ENCODE measurements around the gene MYBL2.

MYBL2 gene

GRCh38 chr20:43667341-43668132 is 623 bp downstream of the MYBL2 start:
- H3K4me3 Mint-ChIP-seq = peak overlapping the region; percentile 71
- no peaks in the 10 kb centered on the region for H3K27me3 Mint-ChIP-seq
- H3K9me3 Mint-ChIP-seq = no peaks in the 10 kb centered on the region
- no peak for ATAC-seq
- no peaks in the 10 kb centered on the region for H3K36me3 Mint-ChIP-seq
- H3K4me1 Mint-ChIP-seq = peaks cover 30% of the 10 kb centered on the region
- peak overlapping the region; percentile 59 for H3K27ac Mint-ChIP-seq

- no peak for ATAC-seq
- Mint-ChIP-seq H3K9me3 (no peaks in the 10 kb centered on the region), H3K4me1 (peaks cover 30% of the 10 kb centered on the region), H3K27me3 (no peaks in the 10 kb centered on the region), H3K4me3 (no peak overlapping the region), H3K36me3 (peaks cover 6% of the 10 kb centered on the region), H3K27ac (no peak overlapping the region)
These were observed 2.4 kb downstream of the MYBL2 start for GRCh38 chr20:43669332-43669731.

GRCh38 chr20:43670423-43670822 is 3.5 kb downstream of the MYBL2 start:
- no peak for ATAC-seq
- Mint-ChIP-seq H3K36me3 (peaks cover 6% of the 10 kb centered on the region), H3K27ac (no peak overlapping the region), H3K4me3 (no peak overlapping the region), H3K4me1 (peaks cover 20% of the 10 kb centered on the region), H3K27me3 (no peaks in the 10 kb centered on the region), H3K9me3 (no peaks in the 10 kb centered on the region)

- Mint-ChIP-seq H3K9me3 (no peaks in the 10 kb centered on the region), H3K27me3 (no peaks in the 10 kb centered on the region), H3K27ac (peak overlapping the region; percentile 49), H3K36me3 (peaks cover 16% of the 10 kb centered on the region), H3K4me1 (peaks cover 24% of the 10 kb centered on the region), H3K4me3 (no peak overlapping the region)
- ATAC-seq = no peak
These were observed 9.5 kb downstream of the MYBL2 start for GRCh38 chr20:43676368-43676767.

GRCh38 chr20:43680981-43681380 is 14.1 kb downstream of the MYBL2 start:
- no peaks in the 10 kb centered on the region for H3K27me3 Mint-ChIP-seq
- ATAC-seq = no peak
- H3K4me3 Mint-ChIP-seq = peak overlapping the region; percentile 65
- peak overlapping the region; percentile 91 for H3K27ac Mint-ChIP-seq
- no peaks in the 10 kb centered on the region for H3K9me3 Mint-ChIP-seq
- H3K4me1 Mint-ChIP-seq = peaks cover 43% of the 10 kb centered on the region
- peaks cover 10% of the 10 kb centered on the region for H3K36me3 Mint-ChIP-seq

GRCh38 chr20:43681468-43681942 is 14.6 kb downstream of the MYBL2 start:
- peaks cover 7% of the 10 kb centered on the region for H3K36me3 Mint-ChIP-seq
- H3K9me3 Mint-ChIP-seq = no peaks in the 10 kb centered on the region
- peak; percentile 67 for ATAC-seq
- H3K4me3 Mint-ChIP-seq = peak overlapping the region; percentile 65
- peaks cover 43% of the 10 kb centered on the region for H3K4me1 Mint-ChIP-seq
- H3K27me3 Mint-ChIP-seq = no peaks in the 10 kb centered on the region
- peak overlapping the region; percentile 91 for H3K27ac Mint-ChIP-seq

GRCh38 chr20:43681991-43682410 is 15.1 kb downstream of the MYBL2 start:
- Mint-ChIP-seq H3K9me3 (no peaks in the 10 kb centered on the region), H3K4me1 (peaks cover 43% of the 10 kb centered on the region), H3K36me3 (peaks cover 10% of the 10 kb centered on the region), H3K27me3 (no peaks in the 10 kb centered on the region), H3K4me3 (peak overlapping the region; percentile 65), H3K27ac (peak overlapping the region; percentile 91)
- peak; percentile 98 for ATAC-seq

- Mint-ChIP-seq H3K9me3 (no peaks in the 10 kb centered on the region), H3K4me3 (peak overlapping the region; percentile 65), H3K4me1 (peaks cover 43% of the 10 kb centered on the region), H3K27me3 (no peaks in the 10 kb centered on the region), H3K36me3 (peaks cover 7% of the 10 kb centered on the region), H3K27ac (peak overlapping the region; percentile 91)
- peak; percentile 53 for ATAC-seq
These were observed 15.5 kb downstream of the MYBL2 start for GRCh38 chr20:43682446-43682845.

GRCh38 chr20:43686820-43687219 is 19.9 kb downstream of the MYBL2 start:
- Mint-ChIP-seq H3K27ac (peak overlapping the region; percentile 12), H3K27me3 (no peaks in the 10 kb centered on the region)
- no peak for ATAC-seq

GRCh38 chr20:43689165-43689564 is 22.3 kb downstream of the MYBL2 start:
- H3K4me3 Mint-ChIP-seq = no peak overlapping the region
- H3K36me3 Mint-ChIP-seq = peaks cover 20% of the 10 kb centered on the region
- H3K9me3 Mint-ChIP-seq = no peaks in the 10 kb centered on the region
- no peaks in the 10 kb centered on the region for H3K27me3 Mint-ChIP-seq
- no peak for ATAC-seq
- H3K27ac Mint-ChIP-seq = peak overlapping the region; percentile 67
- peaks cover 13% of the 10 kb centered on the region for H3K4me1 Mint-ChIP-seq

More at GRCh38 chr20:43686820-43687219, 19.9 kb downstream of the MYBL2 start:
- H3K4me1 Mint-ChIP-seq = peaks cover 26% of the 10 kb centered on the region
- H3K4me3 Mint-ChIP-seq = no peak overlapping the region
- H3K9me3 Mint-ChIP-seq = no peaks in the 10 kb centered on the region
- H3K36me3 Mint-ChIP-seq = peaks cover 20% of the 10 kb centered on the region

- H3K27me3 Mint-ChIP-seq = no peaks in the 10 kb centered on the region
- H3K27ac Mint-ChIP-seq = no peak overlapping the region
- H3K9me3 Mint-ChIP-seq = no peaks in the 10 kb centered on the region
- H3K4me3 Mint-ChIP-seq = no peak overlapping the region
- H3K36me3 Mint-ChIP-seq = peaks cover 20% of the 10 kb centered on the region
- H3K4me1 Mint-ChIP-seq = peaks cover 13% of the 10 kb centered on the region
- ATAC-seq = no peak
These were observed 24.2 kb downstream of the MYBL2 start for GRCh38 chr20:43690943-43691598.

GRCh38 chr20:43691928-43692524 is 25.1 kb downstream of the MYBL2 start:
- Mint-ChIP-seq H3K4me1 (peaks cover 13% of the 10 kb centered on the region), H3K27me3 (no peaks in the 10 kb centered on the region), H3K27ac (no peak overlapping the region), H3K36me3 (peaks cover 20% of the 10 kb centered on the region), H3K9me3 (no peaks in the 10 kb centered on the region), H3K4me3 (no peak overlapping the region)
- peak; percentile 75 for ATAC-seq

- Mint-ChIP-seq H3K4me1 (peaks cover 2% of the 10 kb centered on the region), H3K36me3 (peaks cover 15% of the 10 kb centered on the region), H3K9me3 (no peaks in the 10 kb centered on the region), H3K27ac (no peak overlapping the region), H3K27me3 (no peaks in the 10 kb centered on the region), H3K4me3 (no peak overlapping the region)
- no peak for ATAC-seq
These were observed 27.8 kb downstream of the MYBL2 start for GRCh38 chr20:43694763-43695162.

- no peak overlapping the region for H3K4me3 Mint-ChIP-seq
- peaks cover 20% of the 10 kb centered on the region for H3K36me3 Mint-ChIP-seq
- H3K9me3 Mint-ChIP-seq = no peaks in the 10 kb centered on the region
- no peaks in the 10 kb centered on the region for H3K4me1 Mint-ChIP-seq
- H3K27ac Mint-ChIP-seq = no peak overlapping the region
- ATAC-seq = no peak
- no peaks in the 10 kb centered on the region for H3K27me3 Mint-ChIP-seq
These were observed 28.7 kb downstream of the MYBL2 start for GRCh38 chr20:43695571-43695970.

- Mint-ChIP-seq H3K36me3 (peaks cover 39% of the 10 kb centered on the region), H3K9me3 (no peaks in the 10 kb centered on the region), H3K4me3 (no peak overlapping the region), H3K4me1 (no peaks in the 10 kb centered on the region), H3K27ac (no peak overlapping the region), H3K27me3 (no peaks in the 10 kb centered on the region)
- no peak for ATAC-seq
These were observed 33.1 kb downstream of the MYBL2 start for GRCh38 chr20:43699941-43700565.

Data from stimulated activated memory B cell treated with anti-CD40 and anti-IgM and Interleukin-4, amounts not matched to agents 10 μg/mL and 1 μg/mL and 100 μg/mL, for 72 hours (primary cell).